ENCODE measurements around the gene DPM3.
"Not testable (repeated sequence)": the region's sequence is repeated elsewhere in the genome, so short reads cannot be mapped to it uniquely, and the experiment has no call there.

Gene DPM3

GRCh38 chr1:155124503-155125463 is 15.5 kb downstream of the DPM3 start:
- no peak for DNase-seq

- no peak for DNase-seq
Measured at GRCh38 chr1:155123801-155124200, 16.5 kb downstream of the DPM3 start.

- DNase-seq, result no peak
Measured at GRCh38 chr1:155122308-155122707, 18.0 kb downstream of the DPM3 start.

- DNase-seq, result no peak
Measured at GRCh38 chr1:155121249-155121648, 19.1 kb downstream of the DPM3 start.

- no peak for DNase-seq
Measured at GRCh38 chr1:155120253-155120652, 20.1 kb downstream of the DPM3 start.

- DNase-seq, result not testable (repeated sequence)
Measured at GRCh38 chr1:155118090-155118489, 22.2 kb downstream of the DPM3 start.

GRCh38 chr1:155117610-155118009 is 22.7 kb downstream of the DPM3 start:
- no peak for DNase-seq

GRCh38 chr1:155116113-155116764 is 24.1 kb downstream of the DPM3 start:
- no peak for DNase-seq

GRCh38 chr1:155113450-155113980 is 26.8 kb downstream of the DPM3 start:
- DNase-seq, result no peak

- DNase-seq, result no peak
Measured at GRCh38 chr1:155110826-155111225, 29.5 kb downstream of the DPM3 start.

- DNase-seq, result no peak
Measured at GRCh38 chr1:155110381-155110780, 29.9 kb downstream of the DPM3 start.

- DNase-seq, result no peak
Measured at GRCh38 chr1:155108296-155108695, 32.0 kb downstream of the DPM3 start.

GRCh38 chr1:155107309-155108264 is 32.7 kb downstream of the DPM3 start:
- no peak for DNase-seq

- DNase-seq, result no peak
Measured at GRCh38 chr1:155106862-155107261, 33.5 kb downstream of the DPM3 start.

- DNase-seq, result no peak
Measured at GRCh38 chr1:155105604-155106011, 34.7 kb downstream of the DPM3 start.

- no peak for DNase-seq
Measured at GRCh38 chr1:155104605-155105534, 35.5 kb downstream of the DPM3 start.

GRCh38 chr1:155103325-155103724 is 37.0 kb downstream of the DPM3 start:
- DNase-seq, result no peak

- no peak for DNase-seq
Measured at GRCh38 chr1:155099331-155099730, 41.0 kb downstream of the DPM3 start.

GRCh38 chr1:155094622-155094948 is 45.7 kb downstream of the DPM3 start:
- DNase-seq, result no peak

- peak; percentile 75 for DNase-seq
Measured at GRCh38 chr1:155093911-155094621, 46.3 kb downstream of the DPM3 start.

GRCh38 chr1:155092641-155093040 is 47.7 kb downstream of the DPM3 start:
- DNase-seq, result no peak
